Tibial nerve (tissue), 4 donors: ENCODE results near the gene CYSRT1. TPM values are rescaled to one million over a fixed set of nuclear protein-coding genes. Genes with fewer than 3 reads are reported as not detected.

ENCODE experiments used
- DNase-seq, 2 donors: peaks; one replicate each; pipeline ENCODE4 v3.0.0-alpha.2; 2019; ENCODE audit warnings: low spot score in 2 of 2
- H3K27ac ChIP-seq, 4 donors: fragments of 200-600 bp; sonication (generic) in 3 of 4; one replicate each; pipeline ENCODE4 v1.5.1; 2017 to 2019; ENCODE audit warnings: mild to moderate bottlenecking in 1 of 4
- H3K27me3 ChIP-seq, 2 donors: fragments of 200-600 bp; sonication (generic) in 1 of 2; one replicate each; pipeline versions ENCODE4 v1.5.1 to v1.6.0; 2017 to 2019
- H3K36me3 ChIP-seq, 3 donors: fragments of 200-600 bp; sonication (generic); one replicate each; pipeline ENCODE4 v1.5.1; 2018 to 2019
- H3K4me1 ChIP-seq, 4 donors: fragments of 200-600 bp; sonication (generic) in 3 of 4; one replicate each; pipeline ENCODE4 v1.5.1; 2017 to 2019
- H3K4me3 ChIP-seq, 4 donors: fragments of 200-600 bp; sonication (generic) in 3 of 4; one replicate each; pipeline ENCODE4 v1.5.1; 2017 to 2019; ENCODE audit warnings: mild to moderate bottlenecking in 1 of 4, moderate library complexity in 1 of 4
- H3K9me3 ChIP-seq, 4 donors: fragments of 200-600 bp; sonication (generic) in 3 of 4; one replicate each; pipeline ENCODE4 v1.5.1; 2017 to 2019
- EP300 ChIP-seq, 2 donors: sonication (generic); formaldehyde crosslinking; IDR thresholded peaks; one replicate each; pipeline ENCODE4 v1.6.1; 2017; ENCODE audit warnings: antibody characterized with exemption in 2 of 2, mild to moderate bottlenecking in 1 of 2
- POLR2A ChIP-seq, 2 donors: fragments of 450-650 bp; IDR thresholded peaks; one replicate each; pipeline ENCODE4 v1.6.1; 2017; ENCODE audit warnings: antibody characterized with exemption in 2 of 2, mild to moderate bottlenecking in 2 of 2, moderate library complexity in 2 of 2
- WGBS, 2 donors: methylation state at CpG; one replicate each; pipeline ENCODE4 v1.1.5; 2018; 5-methylcytosine and 5-hydroxymethylcytosine counted together
- total RNA-seq, 4 donors: library from RNA; depleted of rRNA; stranded (reverse); fragments of >200 nt; gene quantifications; one replicate each; pipeline ENCODE4 v1.1.0, GENCODE V29; 2016
- TF ChIP-seq, protein P1 (sequence below), 5 experiments: fragments of 200-600 bp in 3 of 5; fragments of 450-650 bp in 2 of 5; sonication (generic) in 3 of 5; IDR thresholded peaks; one replicate each; pipeline ENCODE4 v1.5.1; 2016 to 2019; ENCODE audit warnings: antibody characterized with exemption in 5 of 5, mild to moderate bottlenecking in 3 of 5, moderate library complexity in 2 of 5

Gene CYSRT1, protein sequence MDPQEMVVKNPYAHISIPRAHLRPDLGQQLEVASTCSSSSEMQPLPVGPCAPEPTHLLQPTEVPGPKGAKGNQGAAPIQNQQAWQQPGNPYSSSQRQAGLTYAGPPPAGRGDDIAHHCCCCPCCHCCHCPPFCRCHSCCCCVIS
- total RNA-seq: not detected

DNA sequence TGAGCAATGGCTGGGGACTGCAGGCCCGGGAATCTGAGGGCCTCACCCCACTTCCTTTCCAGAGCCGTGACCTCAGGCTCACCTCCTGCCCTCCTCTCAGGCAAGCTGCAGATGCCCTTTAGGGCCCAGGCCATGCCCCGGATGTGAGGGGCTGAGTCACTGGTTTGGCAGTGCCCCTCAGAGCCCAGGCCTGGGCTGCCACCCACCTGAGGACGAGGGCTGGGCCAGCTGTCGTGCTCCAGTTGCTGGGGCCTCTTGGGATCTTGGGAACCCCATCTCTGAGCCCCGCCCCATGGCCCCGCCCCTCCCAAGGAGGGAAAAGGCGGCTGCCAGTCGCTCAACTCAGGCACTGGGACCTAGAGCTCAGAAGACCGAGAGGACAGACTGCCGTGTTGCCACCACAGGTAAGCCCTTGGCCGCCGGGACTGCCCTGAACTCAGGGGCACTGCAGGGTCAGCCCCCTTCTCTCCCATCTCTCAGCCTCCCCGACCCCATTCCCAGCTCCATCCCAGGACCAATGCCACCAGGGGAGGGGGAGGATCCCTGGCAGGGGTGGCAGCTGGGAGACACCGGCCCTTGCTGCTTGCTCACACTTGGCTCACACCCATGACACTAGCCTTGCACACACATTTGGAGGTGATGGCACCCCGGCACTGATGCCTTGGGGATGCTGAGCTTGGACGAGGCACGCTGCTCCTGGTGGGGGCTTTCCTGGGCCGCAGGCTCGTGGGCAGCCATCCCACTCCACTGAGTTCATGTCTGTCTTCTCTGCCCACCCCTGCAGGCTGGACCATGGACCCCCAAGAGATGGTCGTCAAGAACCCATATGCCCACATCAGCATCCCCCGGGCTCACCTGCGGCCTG is at the start of gene CYSRT1:
Gene CYSRT1 (plus strand): TSS at position 345 of the 865 bp plus-strand sequence. CDS start 448 bp downstream, at position 793.
- no peaks in the 10 kb centered on the region for H3K36me3 ChIP-seq
- peak within 1 kb of the TSS in 3 of 4 donors; percentile 87 to 97 (median 94) for H3K27ac ChIP-seq
- DNase-seq: no peak
- no peaks in the 10 kb centered on the region for H3K9me3 ChIP-seq
- TF ChIP-seq, protein P1, sequence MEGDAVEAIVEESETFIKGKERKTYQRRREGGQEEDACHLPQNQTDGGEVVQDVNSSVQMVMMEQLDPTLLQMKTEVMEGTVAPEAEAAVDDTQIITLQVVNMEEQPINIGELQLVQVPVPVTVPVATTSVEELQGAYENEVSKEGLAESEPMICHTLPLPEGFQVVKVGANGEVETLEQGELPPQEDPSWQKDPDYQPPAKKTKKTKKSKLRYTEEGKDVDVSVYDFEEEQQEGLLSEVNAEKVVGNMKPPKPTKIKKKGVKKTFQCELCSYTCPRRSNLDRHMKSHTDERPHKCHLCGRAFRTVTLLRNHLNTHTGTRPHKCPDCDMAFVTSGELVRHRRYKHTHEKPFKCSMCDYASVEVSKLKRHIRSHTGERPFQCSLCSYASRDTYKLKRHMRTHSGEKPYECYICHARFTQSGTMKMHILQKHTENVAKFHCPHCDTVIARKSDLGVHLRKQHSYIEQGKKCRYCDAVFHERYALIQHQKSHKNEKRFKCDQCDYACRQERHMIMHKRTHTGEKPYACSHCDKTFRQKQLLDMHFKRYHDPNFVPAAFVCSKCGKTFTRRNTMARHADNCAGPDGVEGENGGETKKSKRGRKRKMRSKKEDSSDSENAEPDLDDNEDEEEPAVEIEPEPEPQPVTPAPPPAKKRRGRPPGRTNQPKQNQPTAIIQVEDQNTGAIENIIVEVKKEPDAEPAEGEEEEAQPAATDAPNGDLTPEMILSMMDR (IDR thresholded peaks at IDR 0.05): no peak
- TF ChIP-seq POLR2A (IDR thresholded peaks at IDR 0.05) (no peak), EP300 (IDR thresholded peaks at IDR 0.05) (no peak)
- H3K4me1 ChIP-seq: peaks cover 0 to 53% (median 26%) of the 10 kb centered on the region in 4 donors
- 30 to 51% methylated on average over 17 to 18 of the region's 23 CpGs for WGBS, 2 donors
- peaks cover 0 to 37% of the 10 kb centered on the region in 2 donors for H3K27me3 ChIP-seq
- H3K4me3 ChIP-seq: peak within 1 kb of the TSS; percentile 66 to 93 (median 83)

DNA sequence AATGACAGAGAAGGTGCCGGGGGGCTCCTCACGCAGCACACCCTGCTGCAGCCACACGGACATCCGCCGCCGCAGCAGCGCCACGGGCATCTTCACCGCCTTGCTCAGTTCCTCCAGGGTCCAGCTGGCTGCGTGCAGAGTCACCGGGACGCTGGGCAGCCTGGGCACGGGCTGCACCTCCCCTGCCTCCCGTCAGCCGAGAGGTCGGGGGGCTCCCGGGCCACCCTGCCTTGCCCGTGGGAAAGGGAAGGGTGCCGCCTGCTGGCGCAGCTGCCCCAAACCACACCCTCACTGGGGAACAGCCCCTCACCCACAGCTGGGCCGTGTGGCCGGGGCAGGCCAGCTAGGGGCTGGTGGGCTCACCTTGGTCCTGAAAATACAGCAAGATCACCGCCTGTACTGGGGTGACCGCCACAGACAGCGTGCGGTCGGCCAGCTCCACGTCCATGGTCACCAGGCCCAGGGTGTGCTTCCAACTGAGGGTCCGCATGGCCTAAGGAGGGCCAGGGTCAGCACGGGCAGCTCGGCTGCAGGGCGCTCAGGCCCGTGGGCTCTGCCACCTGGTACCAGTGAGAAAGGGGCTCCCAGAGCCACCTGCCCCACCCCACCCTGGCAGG is 49.5 kb upstream of the CYSRT1 start:
- Histone ChIP-seq H3K4me1 (peaks cover 0 to 8% (median 0%) of the 10 kb centered on the region in 4 donors), H3K27me3 (peaks cover 0 to 11% of the 10 kb centered on the region in 2 donors), H3K9me3 (no peaks in the 10 kb centered on the region), H3K36me3 (peaks cover 3 to 37% (median 14%) of the 10 kb centered on the region in 3 donors), H3K4me3 (no peak overlapping the region), H3K27ac (no peak overlapping the region)
- TF ChIP-seq EP300 (IDR thresholded peaks at IDR 0.05) (no peak), POLR2A (IDR thresholded peaks at IDR 0.05) (no peak)
- TF ChIP-seq, protein P1 (IDR thresholded peaks at IDR 0.05): no peak
- WGBS, 2 donors: 40 to 56% methylated on average over 13 to 19 of the region's 33 CpGs
- DNase-seq: no peak

DNA sequence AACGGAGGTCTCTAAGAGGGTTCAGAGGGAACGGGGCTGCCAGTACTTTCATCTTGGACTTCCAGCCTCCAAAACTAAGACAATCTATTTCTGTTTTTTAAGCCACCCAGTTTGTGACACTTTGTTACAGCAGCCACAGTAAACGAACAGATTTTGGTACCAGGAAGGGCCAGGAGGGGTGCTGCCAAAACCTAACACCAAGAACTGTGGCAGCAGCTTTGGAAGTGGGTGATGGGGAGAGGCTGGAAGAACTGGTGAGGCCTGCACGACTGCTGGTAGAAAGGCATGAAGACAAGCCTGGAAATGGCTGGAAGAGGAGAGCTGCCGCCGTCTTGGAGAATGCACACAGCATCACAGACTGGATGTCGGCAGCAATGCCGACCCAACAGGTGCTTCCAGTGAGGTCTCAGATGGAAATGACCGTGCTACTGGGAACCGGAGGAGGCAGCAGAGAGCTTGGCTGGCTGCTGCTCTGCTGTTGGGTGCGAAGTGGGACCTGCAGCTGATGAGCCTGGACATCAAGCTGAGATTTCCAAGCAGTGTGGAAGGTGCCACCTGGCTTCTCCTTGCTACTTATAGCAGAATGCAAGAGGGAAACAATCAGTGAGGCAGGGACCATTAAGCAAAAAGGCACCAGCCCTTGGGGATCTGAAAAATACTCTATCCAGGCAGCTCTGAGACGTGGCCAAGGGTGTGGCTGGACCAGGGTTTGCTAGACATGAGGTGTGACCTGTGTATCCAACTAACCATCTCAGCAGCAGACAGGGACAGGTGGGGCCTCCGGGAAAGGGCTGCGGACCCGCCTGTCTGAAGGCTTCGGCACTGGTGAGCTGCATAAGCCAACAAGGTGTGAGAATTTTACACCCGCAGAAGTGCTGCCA is 48.4 kb upstream of the CYSRT1 start:
- peaks cover 0 to 8% (median 0%) of the 10 kb centered on the region in 4 donors for H3K4me1 ChIP-seq
- H3K27ac ChIP-seq: no peak overlapping the region
- TF ChIP-seq POLR2A (IDR thresholded peaks at IDR 0.05): no peak
- TF ChIP-seq, protein P1 (IDR thresholded peaks at IDR 0.05): peak; percentile 12 to 40 (median 26)
- no peaks in the 10 kb centered on the region for H3K9me3 ChIP-seq
- H3K36me3 ChIP-seq: peaks cover 3 to 48% (median 24%) of the 10 kb centered on the region in 3 donors
- 51 to 61% methylated on average over 16 to 17 of the region's 17 CpGs for WGBS, 2 donors
- no peak for DNase-seq
- no peak overlapping the region for H3K4me3 ChIP-seq
- H3K27me3 ChIP-seq: peaks cover 0 to under 1% of the 10 kb centered on the region in 2 donors

DNA sequence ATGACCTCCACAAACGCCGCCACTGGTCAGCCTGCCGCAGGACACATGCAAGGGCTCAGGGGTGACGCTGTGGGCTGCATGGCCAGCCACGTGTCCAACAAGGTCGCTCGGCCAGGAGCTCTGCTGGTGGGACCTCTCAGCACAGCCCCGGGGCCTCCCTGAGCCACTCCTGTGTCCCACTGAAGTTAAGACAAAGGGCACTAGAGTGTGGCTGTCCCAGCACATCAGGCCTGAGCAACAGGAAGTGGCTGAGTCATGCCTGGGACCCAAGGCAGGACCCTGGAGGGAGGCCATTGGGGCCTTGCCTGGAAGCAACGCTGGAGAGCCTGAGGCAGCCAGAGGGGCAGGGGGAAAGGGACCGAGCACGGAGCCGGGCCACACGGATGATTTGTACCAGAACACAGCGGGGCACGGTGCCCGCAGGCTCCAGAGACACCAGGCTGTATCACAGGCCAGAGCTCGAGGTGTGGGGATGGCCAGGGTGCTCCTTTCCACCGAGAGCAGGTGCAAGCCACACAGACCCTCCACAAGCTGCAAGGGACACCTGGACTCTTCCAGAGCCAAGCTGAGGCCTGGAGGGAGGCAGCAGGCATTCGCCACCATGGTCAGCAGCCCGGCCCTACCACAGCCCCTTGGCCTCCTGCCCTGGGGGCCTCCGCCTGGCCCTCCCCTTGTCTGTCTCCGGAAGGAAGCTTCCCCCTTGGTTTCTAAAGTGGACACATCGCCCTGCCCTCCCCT is 46.6 kb upstream of the CYSRT1 start:
- DNase-seq: no peak
- no peaks in the 10 kb centered on the region for H3K27me3 ChIP-seq
- peaks cover 0 to 8% (median 0%) of the 10 kb centered on the region in 4 donors for H3K4me1 ChIP-seq
- WGBS, 2 donors: 76 to 81% methylated on average over 15 to 21 of the region's 23 CpGs
- H3K27ac ChIP-seq: no peak overlapping the region
- TF ChIP-seq EP300 (IDR thresholded peaks at IDR 0.05): no peak
- TF ChIP-seq, protein P1 (IDR thresholded peaks at IDR 0.05): no peak
- peaks cover 3 to 66% (median 42%) of the 10 kb centered on the region in 3 donors for H3K36me3 ChIP-seq
- H3K9me3 ChIP-seq: no peaks in the 10 kb centered on the region
- no peak overlapping the region for H3K4me3 ChIP-seq
